ENCODE measurements around the gene SLC44A3.

- TF ChIP-seq POLR2A (IDR thresholded peaks at IDR 0.05) (no peak), CTCF (IDR thresholded peaks at IDR 0.05) (peak; percentile 90 to 94 (median 91)), EP300 (IDR thresholded peaks at IDR 0.05) (no peak)
Observed at GRCh38 chr1:94805912-94806311, 14.2 kb upstream of the SLC44A3 start.

Data from ovary (tissue), 3 donors.